HepG2 (cell line): ENCODE data around the gene LAMB4. TPM values are rescaled to one million over a fixed set of nuclear protein-coding genes. Genes with fewer than 3 reads are reported as not detected.

Experiments used
- DRAP1 ChIP-seq: IDR thresholded peaks from 2 replicates; pipeline ENCODE4 v1.6.1; 2016; ENCODE audit warnings: missing genetic modification reagents, missing compliant biosample characterization
- HOXA9 ChIP-seq: sonication (generic); formaldehyde crosslinking; IDR thresholded peaks from 2 replicates; pipeline ENCODE4 v1.8.1; 2022; ENCODE audit warnings: missing genetic modification reagents, mild to moderate bottlenecking, moderate library complexity, borderline replicate concordance
- LCORL ChIP-seq, 2 experiments: fragments of 450-650 bp in 1 of 2; sonication (generic) in 1 of 2; formaldehyde crosslinking in 1 of 2; IDR thresholded peaks; 2 replicates each; pipeline versions ENCODE4 v1.5.0 to v1.6.1; 2017 to 2020; ENCODE audit warnings: antibody characterized with exemption in 1 of 2, missing genetic modification reagents in 1 of 2
- MAZ ChIP-seq, 2 experiments: sonication (generic) in 1 of 2; formaldehyde crosslinking in 1 of 2; IDR thresholded peaks; 2 replicates each; pipeline versions ENCODE4 v1.5.0 to v1.6.1; 2012 to 2020; ENCODE audit warnings: low read depth in 2 of 2, mild to moderate bottlenecking in 2 of 2, borderline replicate concordance in 1 of 2, improper control_type of control experiment in 1 of 2, low read length in 1 of 2, missing genetic modification reagents in 1 of 2, moderate library complexity in 1 of 2
- PRDM10 ChIP-seq: sonication (generic); formaldehyde crosslinking; IDR thresholded peaks from 2 replicates; pipeline ENCODE4 v1.4.0; 2020; ENCODE audit warnings: low read depth, missing genetic modification reagents
- TFAP4 ChIP-seq: sonication (generic); IDR thresholded peaks from 2 replicates; pipeline ENCODE4 v1.6.1; 2016; ENCODE audit warnings: low read depth, borderline replicate concordance
- ZBTB26 ChIP-seq: IDR thresholded peaks from 2 replicates; pipeline ENCODE4 v1.6.1; 2016; ENCODE audit warnings: missing compliant biosample characterization, missing genetic modification reagents, borderline replicate concordance
- ZNF224 ChIP-seq: sonication (generic); formaldehyde crosslinking; IDR thresholded peaks from 2 replicates; pipeline ENCODE4 v1.5.0; 2020; ENCODE audit warnings: mild to moderate bottlenecking, missing genetic modification reagents
- ZNF24 ChIP-seq: fragments of 450-650 bp; IDR thresholded peaks from 2 replicates; pipeline ENCODE4 v1.6.1; 2017; ENCODE audit warnings: antibody characterized with exemption, mild to moderate bottlenecking
- ZNF264 ChIP-seq: sonication (generic); formaldehyde crosslinking; IDR thresholded peaks from 2 replicates; pipeline ENCODE4 v1.4.0; 2020; ENCODE audit warnings: missing genetic modification reagents
- ZNF441 ChIP-seq: sonication (generic); formaldehyde crosslinking; IDR thresholded peaks from 2 replicates; pipeline ENCODE4 v1.7.0; 2021; ENCODE audit warnings: missing genetic modification reagents, borderline replicate concordance
- ZNF512B ChIP-seq: sonication (generic); formaldehyde crosslinking; IDR thresholded peaks from 2 replicates; pipeline ENCODE4 v1.5.1; 2020; ENCODE audit warnings: missing genetic modification reagents, mild to moderate bottlenecking, borderline replicate concordance
- ZNF577 ChIP-seq: sonication (generic); formaldehyde crosslinking; IDR thresholded peaks from 2 replicates; pipeline ENCODE4 v1.4.0; 2020; ENCODE audit warnings: mild to moderate bottlenecking, low read depth, missing genetic modification reagents, borderline replicate concordance
- ZNF639 ChIP-seq: conservative IDR thresholded peaks from 2 replicates; pipeline ENCODE4 v1.6.1; 2018; ENCODE audit warnings: missing genetic modification reagents
- ZNF746 ChIP-seq: sonication (generic); formaldehyde crosslinking; IDR thresholded peaks from 2 replicates; pipeline ENCODE4 v1.8.0; 2022; ENCODE audit warnings: mild to moderate bottlenecking, missing genetic modification reagents
- polyA plus RNA-seq, 8 experiments: library from polyadenylated mRNA; depleted of rRNA in 3 of 8; stranded (reverse) in 7 of 8; unstranded in 1 of 8; fragments of >200 nt; fragmentation: Illumina TruSeq in 4 of 8; extraction: Trizol in 4 of 8; gene quantifications; 2 replicates each; pipeline versions ENCODE4 v1.2.1 to v1.2.3, GENCODE V29; 2011 to 2016; ENCODE audit warnings: low read depth in 4 of 8, missing spikeins in 1 of 8, mixed read lengths in 1 of 8; ENCODE audit not compliant: insufficient read depth in 1 of 8
- total RNA-seq, 5 experiments: library from RNA; depleted of rRNA; stranded (reverse); fragments of >200 nt; fragmentation: Illumina TruSeq; extraction: Trizol; gene quantifications; 2 replicates each; pipeline ENCODE4 v1.2.3, GENCODE V29; 2016; ENCODE audit warnings: low read depth in 1 of 5

LAMB4 gene
- total and polyA plus RNA-seq, 2 of the 13 experiments (the other 11 are each of a cell fraction or from before 2014, with no cell fraction given), result 0.05 TPM; not detected in 1

- no peak for TF ChIP-seq ZNF24
- 0 out of 2 replicates have a peak, but pooled peaks have one; percentile 15 for TF ChIP-seq ZNF441 (CRISPR knock-in tag)
- no peak for TF ChIP-seq MAZ (IDR thresholded peaks at IDR 0.05; ENCODE audit: borderline replicate concordance, low read depth, low read length)
- TF ChIP-seq MAZ (CRISPR knock-in tag; IDR thresholded peaks at IDR 0.05; ENCODE audit: low read depth), result 0 out of 2 replicates have a peak, but pooled peaks have one; percentile 14
- TF ChIP-seq ZNF224 (CRISPR knock-in tag), result 0 out of 2 replicates have a peak, but pooled peaks have one; percentile 55
- TF ChIP-seq LCORL (IDR thresholded peaks at IDR 0.05), result no peak
- TF ChIP-seq LCORL (CRISPR knock-in tag; IDR thresholded peaks at IDR 0.05), result peak; percentile 65
- no peak for TF ChIP-seq ZNF577 (CRISPR knock-in tag)
- TF ChIP-seq ZBTB26, result no peak
- TF ChIP-seq ZNF639 (CRISPR knock-in tag), result no peak
- TF ChIP-seq ZNF746 (CRISPR knock-in tag), result no peak
- no peak for TF ChIP-seq HOXA9 (CRISPR knock-in tag)
- no peak; the same call in 1 of the 2 replicates for TF ChIP-seq TFAP4
- TF ChIP-seq ZNF512B (CRISPR knock-in tag), result 0 out of 2 replicates have a peak, but pooled peaks have one; percentile 10
- TF ChIP-seq ZNF264, result no peak
- TF ChIP-seq DRAP1 (CRISPR knock-in tag), result 0 out of 2 replicates have a peak, but pooled peaks have one; percentile 52
- TF ChIP-seq PRDM10 (CRISPR knock-in tag), result 0 out of 2 replicates have a peak, but pooled peaks have one; percentile 6
These were observed 127.2 kb downstream of the LAMB4 start, which contains the start of gene LAMB1 (continued) for GRCh38 chr7:108002726-108003598.
